NT2/D1 (cell line): ENCODE results near the gene SPINK4.

Source experiments
- DNase-seq: peaks from one replicate; pipeline ENCODE4 v3.0.0-alpha.2; 2011; ENCODE audit warnings: low read depth, low spot score
- H3K27me3 ChIP-seq: 2 replicates; pipeline ENCODE4 v1.6.0; 2011; ENCODE audit warnings: mild to moderate bottlenecking; ENCODE audit not compliant: insufficient read length, insufficient read depth
- H3K36me3 ChIP-seq: 2 replicates; pipeline ENCODE4 v1.6.1; 2011; ENCODE audit warnings: mild to moderate bottlenecking, low read length, mixed read lengths; ENCODE audit not compliant: insufficient read depth, insufficient read length
- H3K4me1 ChIP-seq: 2 replicates; pipeline ENCODE4 v1.5.1; 2011; ENCODE audit not compliant: insufficient read depth, insufficient read length
- H3K4me3 ChIP-seq: 2 replicates; pipeline ENCODE4 v1.5.1; 2011; ENCODE audit warnings: low read depth; ENCODE audit not compliant: insufficient read length
- H3K9ac ChIP-seq: 2 replicates; pipeline ENCODE4 v1.6.0; 2011; ENCODE audit warnings: low read depth; ENCODE audit not compliant: insufficient read length
- H3K9me3 ChIP-seq: 2 replicates; pipeline ENCODE4 v1.5.1; 2011; ENCODE audit warnings: mild to moderate bottlenecking, low read length; ENCODE audit not compliant: insufficient read depth
- SUZ12 ChIP-seq: IDR thresholded peaks from 2 replicates; pipeline ENCODE4 v1.6.1; 2011; ENCODE audit not compliant: insufficient read length, insufficient read depth; ENCODE audit errors: extremely low read depth
- YY1 ChIP-seq: IDR thresholded peaks from 2 replicates; pipeline ENCODE4 v1.6.1; 2011; ENCODE audit not compliant: insufficient read length, insufficient read depth
- ZNF274 ChIP-seq: IDR thresholded peaks from 2 replicates; pipeline ENCODE4 v1.6.1; 2011; ENCODE audit warnings: mild to moderate bottlenecking, low read depth, low read length

The SPINK4 gene, protein sequence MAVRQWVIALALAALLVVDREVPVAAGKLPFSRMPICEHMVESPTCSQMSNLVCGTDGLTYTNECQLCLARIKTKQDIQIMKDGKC

DNA sequence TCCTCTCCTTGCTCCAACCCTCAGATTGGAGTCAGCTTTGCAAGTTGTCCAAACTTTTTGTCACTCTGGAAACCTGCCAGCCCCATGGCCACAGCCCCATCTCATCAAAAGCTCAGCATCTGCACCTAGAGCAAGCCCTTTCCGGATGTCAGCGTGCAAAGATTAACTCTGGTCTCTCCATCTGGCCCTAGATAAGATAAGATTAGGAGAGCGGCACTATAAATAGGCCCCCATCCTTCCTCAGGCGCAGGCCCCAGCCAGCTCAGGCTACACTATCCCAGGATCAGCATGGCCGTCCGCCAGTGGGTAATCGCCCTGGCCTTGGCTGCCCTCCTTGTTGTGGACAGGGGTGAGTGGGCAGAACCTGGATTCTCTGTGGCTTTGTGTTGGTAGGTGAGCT is at the start of gene SPINK4:
Gene SPINK4, plus strand, starts transcription at position 247 of the 400 bp plus-strand sequence. Its CDS starts 42 bp downstream, at position 289.
- Histone ChIP-seq H3K36me3 (no peaks in the 10 kb centered on the region), H3K27me3 (no peaks in the 10 kb centered on the region), H3K4me3 (no peak within 1 kb of the TSS), H3K9ac (no peak within 1 kb of the TSS), H3K4me1 (no peaks in the 10 kb centered on the region), H3K9me3 (no peaks in the 10 kb centered on the region)
- TF ChIP-seq ZNF274 (no peak), YY1 (no peak), SUZ12 (no peak)
- DNase-seq, result no peak

DNA sequence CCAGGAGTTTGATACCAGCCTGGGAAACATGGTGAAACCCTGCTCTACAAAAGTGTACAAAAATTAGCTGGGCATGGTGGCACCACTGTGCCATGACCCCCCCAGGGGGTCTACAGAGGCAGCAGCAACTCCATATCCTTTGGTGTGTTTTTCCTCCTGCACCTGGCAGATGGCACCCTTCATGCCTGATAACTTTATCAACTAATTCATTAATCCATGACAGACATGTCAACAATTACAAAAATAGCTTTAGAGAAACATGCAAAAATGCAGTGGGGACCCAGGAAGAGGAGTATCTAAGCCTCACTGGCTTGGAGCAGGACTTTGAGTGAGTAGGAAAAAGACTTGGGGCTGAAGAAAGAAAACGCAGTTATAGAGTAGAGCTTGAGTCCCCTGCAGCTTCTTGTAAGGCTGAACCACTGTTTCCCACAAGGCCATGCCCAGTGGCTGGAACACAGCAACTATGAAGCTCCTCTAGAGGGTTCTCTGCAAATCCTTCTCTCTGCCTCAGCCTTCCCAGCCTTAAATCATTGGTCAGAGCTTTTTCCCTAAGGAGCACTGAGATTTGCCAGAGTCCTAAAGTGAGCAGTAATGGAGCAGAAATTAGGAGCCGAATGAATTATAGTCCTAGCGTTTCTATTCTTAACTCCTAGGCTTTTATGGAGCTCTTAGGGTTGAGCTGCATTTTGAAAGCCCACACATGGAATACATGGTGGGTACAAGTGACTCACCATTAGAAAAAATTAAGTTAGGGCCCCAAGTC is 47.3 kb upstream of the SPINK4 start:
- TF ChIP-seq SUZ12, result no peak
- no peak for TF ChIP-seq YY1
- TF ChIP-seq ZNF274, result no peak
- no peak for DNase-seq
- no peak overlapping the region for H3K9ac ChIP-seq

DNA sequence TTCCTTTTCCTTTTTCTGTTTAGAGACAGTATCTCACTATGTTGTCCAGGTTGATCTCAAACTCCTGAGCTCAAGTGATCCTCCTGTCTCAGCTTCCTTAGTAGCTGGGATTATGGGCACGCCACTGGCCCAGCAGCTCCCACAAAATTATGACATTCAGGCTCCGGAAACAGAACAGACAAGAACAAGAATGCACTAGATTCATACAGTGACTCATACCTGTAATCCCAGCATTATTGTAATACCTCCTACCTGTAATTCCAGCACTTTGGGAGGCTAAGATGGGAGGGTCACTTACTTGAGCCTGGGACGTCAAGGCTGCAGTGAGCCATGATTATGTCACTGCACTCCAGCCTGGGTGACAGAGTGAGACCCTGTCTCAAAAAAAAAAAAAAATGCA is 46.1 kb upstream of the SPINK4 start:
- no peaks in the 10 kb centered on the region for H3K27me3 ChIP-seq
- TF ChIP-seq YY1 (no peak), SUZ12 (no peak), ZNF274 (no peak)
- no peaks in the 10 kb centered on the region for H3K9me3 ChIP-seq
- DNase-seq, result no peak
- no peak overlapping the region for H3K4me3 ChIP-seq
- H3K36me3 ChIP-seq, result no peaks in the 10 kb centered on the region
- no peak overlapping the region for H3K9ac ChIP-seq
- no peaks in the 10 kb centered on the region for H3K4me1 ChIP-seq

More for the DNA sequence above, 47.3 kb upstream of the SPINK4 start:
- no peak overlapping the region for H3K4me3 ChIP-seq
- H3K27me3 ChIP-seq, result no peaks in the 10 kb centered on the region
- H3K36me3 ChIP-seq, result no peaks in the 10 kb centered on the region
- H3K4me1 ChIP-seq, result peaks cover 3% of the 10 kb centered on the region
- no peaks in the 10 kb centered on the region for H3K9me3 ChIP-seq

DNA sequence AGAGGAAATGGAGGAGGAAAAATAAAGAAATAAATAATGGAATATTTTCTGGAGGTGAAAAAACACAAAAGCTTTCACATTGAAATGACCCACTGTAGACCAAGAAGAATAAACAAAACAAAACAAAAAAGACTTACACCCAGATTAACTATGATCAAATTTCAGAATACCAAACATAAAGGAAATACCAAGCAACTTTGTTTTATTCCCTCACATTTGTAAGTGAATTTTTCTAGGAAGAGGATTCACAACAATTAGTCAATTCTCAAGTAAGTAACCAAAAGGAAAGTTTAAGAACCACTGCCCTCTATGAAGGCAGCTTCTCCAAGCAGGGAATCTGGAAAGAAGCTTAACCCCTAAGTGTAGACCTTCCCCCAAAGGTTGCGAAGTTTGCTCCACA is 43.2 kb upstream of the SPINK4 start:
- DNase-seq, result no peak
- no peak overlapping the region for H3K4me3 ChIP-seq
- no peak for TF ChIP-seq SUZ12
- TF ChIP-seq YY1, result no peak
- no peak for TF ChIP-seq ZNF274

DNA sequence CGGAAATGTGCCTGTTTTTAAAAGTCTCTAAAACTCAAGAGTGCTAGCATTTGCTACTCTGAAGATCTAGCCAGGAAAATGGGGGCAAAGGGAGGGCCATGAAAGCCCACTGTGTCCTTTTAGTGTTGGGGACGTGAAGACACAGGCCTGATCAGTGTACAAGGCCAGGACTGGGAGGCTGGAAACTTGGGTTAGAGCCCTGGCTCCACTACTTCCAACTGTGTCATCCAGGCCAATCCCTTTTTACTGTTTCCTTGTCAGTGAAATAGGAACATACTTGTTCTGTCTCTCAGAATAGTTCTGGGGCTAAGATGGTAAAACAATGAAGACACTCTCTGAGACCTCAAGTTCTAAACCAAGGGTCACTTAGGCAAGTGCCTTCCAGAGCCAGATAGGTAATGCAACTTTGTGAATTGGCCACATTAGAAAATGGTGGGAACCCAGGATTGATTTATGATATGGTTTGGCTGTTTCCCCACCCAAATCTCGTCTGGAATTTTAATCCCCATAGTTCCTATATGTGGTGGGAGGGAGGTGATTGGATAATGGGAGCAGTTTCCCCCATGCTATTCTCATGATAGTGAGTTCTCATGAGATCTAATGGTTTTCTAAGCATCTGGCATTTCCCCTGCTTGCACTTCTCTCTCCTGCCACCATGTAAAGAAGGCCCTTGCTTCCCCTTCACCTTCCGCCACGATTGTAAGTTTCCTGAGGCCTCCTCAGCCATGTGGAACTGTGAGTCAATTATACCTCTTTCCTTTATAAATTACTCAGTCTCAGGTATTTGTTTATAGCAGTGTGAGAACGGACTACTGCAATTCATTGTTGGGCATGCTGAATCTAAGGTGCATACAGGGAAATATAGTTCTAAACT is 42.5 kb upstream of the SPINK4 start:
- Histone ChIP-seq H3K4me1 (no peaks in the 10 kb centered on the region), H3K9ac (no peak overlapping the region), H3K36me3 (no peaks in the 10 kb centered on the region)

More for the DNA sequence above, 43.2 kb upstream of the SPINK4 start:
- Histone ChIP-seq H3K27me3 (no peaks in the 10 kb centered on the region), H3K9ac (no peak overlapping the region), H3K36me3 (no peaks in the 10 kb centered on the region), H3K4me1 (no peaks in the 10 kb centered on the region), H3K9me3 (no peaks in the 10 kb centered on the region)

DNA sequence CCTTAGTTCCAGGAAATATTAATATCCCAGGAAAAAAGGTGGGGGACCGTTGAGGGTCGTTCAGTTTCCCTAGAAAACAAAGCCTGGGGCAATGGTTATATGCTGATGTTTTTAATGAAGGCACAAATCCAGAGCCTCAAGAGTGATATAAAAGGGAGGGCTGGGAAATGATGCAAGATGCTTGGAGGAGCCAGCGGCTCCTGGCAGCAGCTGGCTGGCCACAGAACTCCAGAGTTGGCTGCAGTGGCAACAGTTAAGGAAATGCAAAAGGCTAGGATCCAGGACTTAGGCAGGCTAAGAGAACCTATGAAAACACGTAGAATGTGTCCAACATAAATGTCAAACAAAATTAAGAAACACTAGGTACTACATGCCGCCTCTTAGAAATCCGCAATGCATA is 41.8 kb upstream of the SPINK4 start:
- Histone ChIP-seq H3K9me3 (no peaks in the 10 kb centered on the region), H3K36me3 (no peaks in the 10 kb centered on the region), H3K4me1 (no peaks in the 10 kb centered on the region), H3K27me3 (no peaks in the 10 kb centered on the region), H3K9ac (no peak overlapping the region), H3K4me3 (no peak overlapping the region)
- DNase-seq, result no peak
- no peak for TF ChIP-seq YY1
- TF ChIP-seq SUZ12, result no peak
- no peak for TF ChIP-seq ZNF274

More for the DNA sequence above, 42.5 kb upstream of the SPINK4 start:
- H3K9me3 ChIP-seq, result no peaks in the 10 kb centered on the region
- no peak overlapping the region for H3K4me3 ChIP-seq
- DNase-seq, result no peak
- TF ChIP-seq YY1, result no peak
- TF ChIP-seq ZNF274, result no peak
- TF ChIP-seq SUZ12, result no peak
- H3K27me3 ChIP-seq, result no peaks in the 10 kb centered on the region

DNA sequence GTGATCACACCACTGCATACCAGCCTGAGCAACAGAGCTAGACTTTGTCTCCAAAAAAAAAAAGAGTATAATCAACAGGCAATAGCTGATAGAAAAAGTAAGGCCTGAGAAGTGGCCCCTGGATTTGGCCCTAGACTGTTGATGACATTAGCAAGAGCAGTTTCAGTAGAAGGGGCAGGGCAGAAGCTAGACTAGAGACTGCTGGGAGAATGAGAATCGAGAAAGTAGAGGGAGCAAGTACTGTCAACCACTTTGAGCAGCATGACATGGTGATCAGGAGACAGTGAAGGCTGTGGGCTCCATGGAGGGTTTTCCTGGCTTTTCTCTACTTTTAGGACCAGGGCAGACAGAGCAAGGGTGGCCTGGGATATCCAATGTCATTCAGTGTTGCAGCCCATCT is 37.9 kb upstream of the SPINK4 start:
- H3K4me3 ChIP-seq, result no peak overlapping the region
- H3K36me3 ChIP-seq, result no peaks in the 10 kb centered on the region
- TF ChIP-seq YY1, result no peak
- TF ChIP-seq ZNF274, result no peak
- no peak for TF ChIP-seq SUZ12
- no peaks in the 10 kb centered on the region for H3K4me1 ChIP-seq
- H3K9ac ChIP-seq, result no peak overlapping the region
- no peaks in the 10 kb centered on the region for H3K27me3 ChIP-seq
- DNase-seq, result no peak
- H3K9me3 ChIP-seq, result no peaks in the 10 kb centered on the region
